Panc1 (cell line): ENCODE results near the gene NLRC5. TPM values are rescaled to one million over a fixed set of nuclear protein-coding genes. Genes with fewer than 3 reads are reported as not detected.
"Not testable (repeated sequence)": the region's sequence is repeated elsewhere in the genome, so short reads cannot be mapped to it uniquely, and the experiment has no call there.

Experiments
- ATAC-seq: fragments of 200-7000 bp; cut with Tn5 transposase; 2 replicates; pipeline ENCODE4 v1.9.1; 2020; ENCODE audit warnings: mild to moderate bottlenecking, moderate library complexity
- BruUV-seq: library from RNA; stranded (reverse); fragments of 400-500 nt; replicated peaks from 2 replicates; lab custom pipeline; 2021; lab: Mats Ljungman, UMichigan
- CTCF ChIA-PET: fragments of 300-600 bp; sonication (Branson Sonifier 250); formaldehyde crosslinking; loops from one replicate; lab custom pipeline; 2022; ENCODE audit warnings: antibody characterized with exemption; lab: Charles Lee
- POLR2A ChIA-PET: fragments of 300-600 bp; sonication (Branson Sonifier 250); formaldehyde crosslinking; loops from one replicate; lab custom pipeline; 2022; ENCODE audit warnings: antibody characterized with exemption; lab: Charles Lee
- DNase-seq: peaks from one replicate; pipeline ENCODE4 v3.0.0-alpha.2; 2010; ENCODE audit warnings: low read depth, low spot score
- H3K27ac ChIP-seq: 2 replicates; pipeline ENCODE4 v1.5.1; 2011; ENCODE audit warnings: mild to moderate bottlenecking, low read length, inconsistent platforms
- H3K27me3 ChIP-seq: fragments of 200-500 bp; sonication (Bioruptor generic); 2 replicates; pipeline ENCODE4 v1.6.0; 2014; ENCODE audit warnings: low read length, inconsistent platforms; ENCODE audit not compliant: control insufficient read depth, insufficient read depth
- H3K36me3 ChIP-seq: fragments of 200-500 bp; sonication (Bioruptor generic); 2 replicates; pipeline ENCODE4 v1.5.1; 2014; ENCODE audit warnings: inconsistent platforms, mild to moderate bottlenecking, low read length, moderate library complexity; ENCODE audit not compliant: control insufficient read depth, insufficient read depth
- H3K4me1 ChIP-seq: 2 replicates; pipeline ENCODE4 v1.5.1; 2011; ENCODE audit warnings: inconsistent platforms, mild to moderate bottlenecking, low read length, moderate library complexity; ENCODE audit not compliant: control insufficient read depth, insufficient read depth
- H3K4me3 ChIP-seq, 2 experiments: 2 replicates each; pipeline ENCODE4 v1.5.1; 2011 to 2012; ENCODE audit warnings: low read depth in 2 of 2, low read length in 2 of 2, mild to moderate bottlenecking in 2 of 2, inconsistent platforms in 1 of 2, moderate library complexity in 1 of 2
- H3K9me3 ChIP-seq: fragments of 200-500 bp; sonication (Bioruptor generic); 2 replicates; pipeline ENCODE4 v1.5.1; 2014; ENCODE audit warnings: low read depth, mild to moderate bottlenecking, inconsistent platforms, low read length, moderate library complexity; ENCODE audit not compliant: control insufficient read depth, insufficient read depth
- POLR2AphosphoS5 ChIP-seq: IDR thresholded peaks from 2 replicates; pipeline ENCODE4 v1.6.1; 2012; ENCODE audit warnings: mild to moderate bottlenecking, low read depth, low read length, moderate library complexity
- SIN3A ChIP-seq: IDR thresholded peaks from 2 replicates; pipeline ENCODE4 v1.6.1; 2012; ENCODE audit warnings: low read depth, mild to moderate bottlenecking, low read length, moderate library complexity, borderline replicate concordance; ENCODE audit not compliant: insufficient read depth
- TCF7L2 ChIP-seq: IDR thresholded peaks from 2 replicates; pipeline ENCODE4 v1.6.1; 2011; ENCODE audit warnings: mild to moderate bottlenecking, low read depth, low read length, inconsistent platforms
- in situ Hi-C: cut with HindIII; loops from 2 replicates; pipeline ENCODE4 v1.10.0; 2016; ENCODE audit warnings: low sequenced_read_pairs, low pct_unique_long_range_greater_than_20kb
- intact Hi-C: fragments of 100-400 bp; cut with micrococcal nuclease; formaldehyde crosslinking; loops from one replicate; pipeline ENCODE4 v1.10.0; 2022; ENCODE audit not compliant: unreplicated experiment
- total RNA-seq: library from RNA; stranded (reverse); gene quantifications from one replicate; pipeline ENCODE4 v1.2.1, GENCODE V29; 2021; ENCODE audit not compliant: unreplicated experiment
- TF ChIP-seq, protein P1 (sequence below): fragments of 450-650 bp; IDR thresholded peaks from 2 replicates; pipeline ENCODE4 v1.5.1; 2017; ENCODE audit warnings: mild to moderate bottlenecking
- TF ChIP-seq, protein P2 (sequence below), 2 experiments: IDR thresholded peaks; 2 replicates each; pipeline ENCODE4 v1.6.1; 2011 to 2012; ENCODE audit warnings: low read depth in 2 of 2, control low read depth in 1 of 2, low read length in 1 of 2, mild to moderate bottlenecking in 1 of 2, moderate library complexity in 1 of 2; ENCODE audit not compliant: insufficient read depth in 1 of 2

Gene NLRC5
- total RNA-seq, 1 experiment from 2014 or later, result 8.8 TPM

DNA sequence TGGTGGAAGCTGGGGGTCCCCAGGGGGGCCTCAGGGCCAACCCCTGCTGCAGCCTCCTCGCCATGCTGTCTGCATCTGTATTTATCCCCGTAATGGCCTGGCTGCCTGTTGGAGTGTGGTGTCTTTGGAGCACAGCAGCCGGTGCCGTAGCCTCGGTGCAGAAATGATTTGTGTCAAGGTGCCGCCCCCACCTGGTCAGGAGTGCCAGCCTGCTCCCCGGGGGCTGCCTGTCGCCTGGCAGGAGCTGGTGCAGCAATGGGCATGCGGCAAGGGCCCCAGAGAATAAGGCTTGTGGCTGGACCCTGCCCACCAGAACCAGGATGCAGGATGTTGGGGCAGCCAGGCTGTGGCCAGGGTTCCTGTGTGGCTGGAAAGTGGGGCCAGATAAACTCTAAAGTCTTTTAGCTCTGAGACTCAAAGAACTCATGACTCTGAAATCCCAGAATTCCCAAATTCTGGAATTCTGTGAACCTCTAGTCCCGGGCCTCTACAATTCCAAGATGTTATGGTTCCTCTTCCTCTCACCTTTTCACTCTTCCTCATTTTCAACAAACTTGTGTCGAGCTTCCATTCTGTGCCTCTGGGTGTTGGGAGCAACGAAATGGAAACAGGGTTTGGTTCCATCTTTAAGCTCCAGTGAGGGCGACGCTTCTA is 109.0 kb downstream of the NLRC5 start:
- no TSS peak for BruUV-seq
- H3K27me3 ChIP-seq, result no peaks in the 10 kb centered on the region
- DNase-seq (no peak), ATAC-seq (no peak)
- no peaks in the 10 kb centered on the region for H3K36me3 ChIP-seq
- in situ Hi-C loops (no loop called here), intact Hi-C loops (no loop called here)
- CTCF ChIA-PET, result no interaction called here
- no peak overlapping the region for H3K27ac ChIP-seq
- peaks cover 3% of the 10 kb centered on the region for H3K4me1 ChIP-seq
- TF ChIP-seq, protein P1, sequence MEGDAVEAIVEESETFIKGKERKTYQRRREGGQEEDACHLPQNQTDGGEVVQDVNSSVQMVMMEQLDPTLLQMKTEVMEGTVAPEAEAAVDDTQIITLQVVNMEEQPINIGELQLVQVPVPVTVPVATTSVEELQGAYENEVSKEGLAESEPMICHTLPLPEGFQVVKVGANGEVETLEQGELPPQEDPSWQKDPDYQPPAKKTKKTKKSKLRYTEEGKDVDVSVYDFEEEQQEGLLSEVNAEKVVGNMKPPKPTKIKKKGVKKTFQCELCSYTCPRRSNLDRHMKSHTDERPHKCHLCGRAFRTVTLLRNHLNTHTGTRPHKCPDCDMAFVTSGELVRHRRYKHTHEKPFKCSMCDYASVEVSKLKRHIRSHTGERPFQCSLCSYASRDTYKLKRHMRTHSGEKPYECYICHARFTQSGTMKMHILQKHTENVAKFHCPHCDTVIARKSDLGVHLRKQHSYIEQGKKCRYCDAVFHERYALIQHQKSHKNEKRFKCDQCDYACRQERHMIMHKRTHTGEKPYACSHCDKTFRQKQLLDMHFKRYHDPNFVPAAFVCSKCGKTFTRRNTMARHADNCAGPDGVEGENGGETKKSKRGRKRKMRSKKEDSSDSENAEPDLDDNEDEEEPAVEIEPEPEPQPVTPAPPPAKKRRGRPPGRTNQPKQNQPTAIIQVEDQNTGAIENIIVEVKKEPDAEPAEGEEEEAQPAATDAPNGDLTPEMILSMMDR, result no peak
- TF ChIP-seq, protein P2, sequence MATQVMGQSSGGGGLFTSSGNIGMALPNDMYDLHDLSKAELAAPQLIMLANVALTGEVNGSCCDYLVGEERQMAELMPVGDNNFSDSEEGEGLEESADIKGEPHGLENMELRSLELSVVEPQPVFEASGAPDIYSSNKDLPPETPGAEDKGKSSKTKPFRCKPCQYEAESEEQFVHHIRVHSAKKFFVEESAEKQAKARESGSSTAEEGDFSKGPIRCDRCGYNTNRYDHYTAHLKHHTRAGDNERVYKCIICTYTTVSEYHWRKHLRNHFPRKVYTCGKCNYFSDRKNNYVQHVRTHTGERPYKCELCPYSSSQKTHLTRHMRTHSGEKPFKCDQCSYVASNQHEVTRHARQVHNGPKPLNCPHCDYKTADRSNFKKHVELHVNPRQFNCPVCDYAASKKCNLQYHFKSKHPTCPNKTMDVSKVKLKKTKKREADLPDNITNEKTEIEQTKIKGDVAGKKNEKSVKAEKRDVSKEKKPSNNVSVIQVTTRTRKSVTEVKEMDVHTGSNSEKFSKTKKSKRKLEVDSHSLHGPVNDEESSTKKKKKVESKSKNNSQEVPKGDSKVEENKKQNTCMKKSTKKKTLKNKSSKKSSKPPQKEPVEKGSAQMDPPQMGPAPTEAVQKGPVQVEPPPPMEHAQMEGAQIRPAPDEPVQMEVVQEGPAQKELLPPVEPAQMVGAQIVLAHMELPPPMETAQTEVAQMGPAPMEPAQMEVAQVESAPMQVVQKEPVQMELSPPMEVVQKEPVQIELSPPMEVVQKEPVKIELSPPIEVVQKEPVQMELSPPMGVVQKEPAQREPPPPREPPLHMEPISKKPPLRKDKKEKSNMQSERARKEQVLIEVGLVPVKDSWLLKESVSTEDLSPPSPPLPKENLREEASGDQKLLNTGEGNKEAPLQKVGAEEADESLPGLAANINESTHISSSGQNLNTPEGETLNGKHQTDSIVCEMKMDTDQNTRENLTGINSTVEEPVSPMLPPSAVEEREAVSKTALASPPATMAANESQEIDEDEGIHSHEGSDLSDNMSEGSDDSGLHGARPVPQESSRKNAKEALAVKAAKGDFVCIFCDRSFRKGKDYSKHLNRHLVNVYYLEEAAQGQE (IDR thresholded peaks at IDR 0.05; ENCODE audit: insufficient read depth in 1 of 2, low read depth in 2 of 2, low read length in 1 of 2), result no peak
- TF ChIP-seq SIN3A (no peak), POLR2AphosphoS5 (no peak), TCF7L2 (no peak)
- no peaks in the 10 kb centered on the region for H3K9me3 ChIP-seq
- POLR2A ChIA-PET, result no interaction called here
- H3K4me3 ChIP-seq, result no peak overlapping the region

GRCh38 chr16:57099965-57100364 is 110.6 kb downstream of the NLRC5 start:
- intact Hi-C loops, ATAC-seq, H3K27me3 ChIP-seq, H3K9me3 ChIP-seq, H3K27ac ChIP-seq, CTCF ChIA-PET, DNase-seq, BruUV-seq, H3K4me3 ChIP-seq, POLR2A ChIA-PET, in situ Hi-C loops, H3K4me1 ChIP-seq, H3K36me3 ChIP-seq: not testable (repeated sequence)

- Histone ChIP-seq H3K4me3 (no peak overlapping the region), H3K9me3 (no peaks in the 10 kb centered on the region), H3K36me3 (no peaks in the 10 kb centered on the region), H3K27me3 (no peaks in the 10 kb centered on the region), H3K27ac (no peak overlapping the region), H3K4me1 (peaks cover 7% of the 10 kb centered on the region)
- POLR2A ChIA-PET, result no interaction called here
- intact Hi-C loops, result no loop called here
- no TSS peak for BruUV-seq
- ATAC-seq, result no peak
- in situ Hi-C loops, result no loop called here
- TF ChIP-seq, protein P1, result no peak
- TF ChIP-seq, protein P2 (IDR thresholded peaks at IDR 0.05; ENCODE audit: insufficient read depth in 1 of 2, low read depth in 2 of 2, low read length in 1 of 2), result no peak
- no peak for TF ChIP-seq TCF7L2
- no peak for TF ChIP-seq SIN3A
- TF ChIP-seq POLR2AphosphoS5, result no peak
- CTCF ChIA-PET, result no interaction called here
- DNase-seq, result no peak
These were observed 111.1 kb downstream of the NLRC5 start for GRCh38 chr16:57100445-57100844.
